Large intestine (tissue), 12 donors: ENCODE data around the gene CHST7. TPM values are rescaled to one million over a fixed set of nuclear protein-coding genes. Genes with fewer than 3 reads are reported as not detected.
"Not testable (repeated sequence)": the region's sequence is repeated elsewhere in the genome, so short reads cannot be mapped to it uniquely, and the experiment has no call there.

ENCODE experiments used
- DNase-seq, 2 donors: peaks; one replicate each; pipeline versions ENCODE4 v3.0.0 to v3.0.0-alpha.2; 2013
- H3K27ac ChIP-seq: one replicate; pipeline ENCODE4 v1.5.1; 2013; ENCODE audit warnings: low read length
- H3K27me3 ChIP-seq: 2 replicates; pipeline ENCODE4 v1.6.1; 2013; ENCODE audit warnings: low read length; ENCODE audit not compliant: control insufficient read depth, insufficient read depth
- H3K36me3 ChIP-seq: 2 replicates; pipeline ENCODE4 v1.6.1; 2013; ENCODE audit warnings: low read length; ENCODE audit not compliant: control insufficient read depth, insufficient read depth
- H3K4me1 ChIP-seq: one replicate; pipeline ENCODE4 v1.6.1; 2013; ENCODE audit warnings: low read length; ENCODE audit not compliant: control insufficient read depth, insufficient read depth
- H3K4me3 ChIP-seq: one replicate; pipeline ENCODE4 v1.5.1; 2013; ENCODE audit warnings: low read length
- H3K9me3 ChIP-seq: one replicate; pipeline ENCODE4 v1.6.1; 2013; ENCODE audit warnings: mild to moderate bottlenecking, low read depth, low read length, moderate library complexity; ENCODE audit not compliant: control insufficient read depth
- WGBS: methylation state at CpG from one replicate; pipeline ENCODE4 v1.1.5; 2013; ENCODE audit warnings: low lambda C conversion rate; ENCODE audit not compliant: insufficient coverage; 5-methylcytosine and 5-hydroxymethylcytosine counted together
- long read RNA-seq, 11 donors: transcript quantifications; one replicate each; lab custom pipeline, GENCODE V29; 2026
- polyA plus RNA-seq: library from polyadenylated mRNA; unstranded; fragments of 120-200 nt; gene quantifications from one replicate; pipeline ENCODE4 v1.2.1, GENCODE V29; 2013

The CHST7 gene, protein sequence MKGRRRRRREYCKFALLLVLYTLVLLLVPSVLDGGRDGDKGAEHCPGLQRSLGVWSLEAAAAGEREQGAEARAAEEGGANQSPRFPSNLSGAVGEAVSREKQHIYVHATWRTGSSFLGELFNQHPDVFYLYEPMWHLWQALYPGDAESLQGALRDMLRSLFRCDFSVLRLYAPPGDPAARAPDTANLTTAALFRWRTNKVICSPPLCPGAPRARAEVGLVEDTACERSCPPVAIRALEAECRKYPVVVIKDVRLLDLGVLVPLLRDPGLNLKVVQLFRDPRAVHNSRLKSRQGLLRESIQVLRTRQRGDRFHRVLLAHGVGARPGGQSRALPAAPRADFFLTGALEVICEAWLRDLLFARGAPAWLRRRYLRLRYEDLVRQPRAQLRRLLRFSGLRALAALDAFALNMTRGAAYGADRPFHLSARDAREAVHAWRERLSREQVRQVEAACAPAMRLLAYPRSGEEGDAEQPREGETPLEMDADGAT
- 1.1 TPM for polyA plus RNA-seq
- long read RNA-seq, donor 1, partial matches to known transcripts: 0 of 1 reads
- long read RNA-seq, donor 1, other reads (novel, unspliced or antisense): 0 of 1 reads
- long read RNA-seq, donor 2, partial matches to known transcripts: 0 of 1 reads
- long read RNA-seq, donor 2, other reads (novel, unspliced or antisense): 0 of 1 reads
- long read RNA-seq, donor 3, partial matches to known transcripts: 0 of 1 reads
- long read RNA-seq, donor 3, other reads (novel, unspliced or antisense): 0 of 1 reads
- long read RNA-seq, donor 4: 0 reads
- long read RNA-seq, donor 5, partial matches to known transcripts: 0 of 1 reads
- long read RNA-seq, donor 5, other reads (novel, unspliced or antisense): 0 of 1 reads
- long read RNA-seq, donor 6, partial matches to known transcripts: 0 of 1 reads
- long read RNA-seq, donor 6, other reads (novel, unspliced or antisense): 0 of 1 reads
- long read RNA-seq, donor 7, partial matches to known transcripts: 0 of 2 reads
- long read RNA-seq, donor 7, other reads (novel, unspliced or antisense): 0 of 2 reads
- long read RNA-seq, donor 8, partial matches to known transcripts: 0 of 3 reads
- long read RNA-seq, donor 8, other reads (novel, unspliced or antisense): 0 of 3 reads
- long read RNA-seq, donor 9: 0 reads
- long read RNA-seq, donor 10, partial matches to known transcripts: 0 of 1 reads
- long read RNA-seq, donor 10, other reads (novel, unspliced or antisense): 0 of 1 reads
- long read RNA-seq, donor 11, partial matches to known transcripts: 0 of 1 reads
- long read RNA-seq, donor 11, other reads (novel, unspliced or antisense): 0 of 1 reads

DNA sequence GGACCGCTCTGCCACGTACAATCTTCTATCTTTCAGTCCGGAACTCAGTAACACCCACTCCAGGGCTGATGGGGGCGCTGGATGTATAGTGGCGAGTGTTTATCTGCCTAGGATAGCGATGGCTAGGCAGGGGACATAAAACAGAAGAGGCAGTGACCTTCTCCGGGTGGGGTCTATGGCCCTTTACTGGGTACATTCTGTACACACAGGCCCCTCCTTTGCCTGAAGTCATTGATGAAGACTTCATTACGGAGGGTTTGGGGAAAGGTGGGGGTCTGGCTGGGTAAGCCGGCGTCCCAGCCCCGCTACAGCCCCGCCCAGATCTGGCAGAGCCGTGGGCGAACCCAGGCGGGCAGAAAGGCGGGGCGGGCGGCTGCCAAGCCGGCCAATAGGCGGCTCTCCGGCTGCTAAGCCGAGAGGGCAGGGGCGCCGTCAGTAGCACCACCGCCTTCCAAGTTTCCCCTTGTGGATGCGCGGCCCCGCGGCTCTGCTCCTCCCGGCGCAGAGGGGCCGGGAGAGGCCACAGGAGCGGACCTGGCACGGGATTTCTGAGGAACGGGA, at the start of gene CHST7:
Gene CHST7 (plus strand): TSS at position 435 of the 561 bp plus-strand sequence. CDS start 167 bp downstream, outside the sequence.
- WGBS: no CpG with 5 or more reads among the region's 35 CpGs
- no peaks in the 10 kb centered on the region for H3K9me3 ChIP-seq
- H3K4me3 ChIP-seq: peak within 1 kb of the TSS; percentile 39
- peaks cover 28% of the 10 kb centered on the region for H3K27me3 ChIP-seq
- no peaks in the 10 kb centered on the region for H3K36me3 ChIP-seq
- H3K4me1 ChIP-seq: peaks cover 4% of the 10 kb centered on the region
- H3K27ac ChIP-seq: no peak within 1 kb of the TSS
- DNase-seq: peak in 1 of 2 donors; percentile 35

- H3K27me3 ChIP-seq, H3K9me3 ChIP-seq, H3K36me3 ChIP-seq, DNase-seq, H3K4me3 ChIP-seq, H3K4me1 ChIP-seq, H3K27ac ChIP-seq: not testable (repeated sequence)
- no CpG with 5 or more reads among the region's 6 CpGs for WGBS
Measured at GRCh38 chrX:46528640-46529039, 44.9 kb upstream of the CHST7 start.

DNA sequence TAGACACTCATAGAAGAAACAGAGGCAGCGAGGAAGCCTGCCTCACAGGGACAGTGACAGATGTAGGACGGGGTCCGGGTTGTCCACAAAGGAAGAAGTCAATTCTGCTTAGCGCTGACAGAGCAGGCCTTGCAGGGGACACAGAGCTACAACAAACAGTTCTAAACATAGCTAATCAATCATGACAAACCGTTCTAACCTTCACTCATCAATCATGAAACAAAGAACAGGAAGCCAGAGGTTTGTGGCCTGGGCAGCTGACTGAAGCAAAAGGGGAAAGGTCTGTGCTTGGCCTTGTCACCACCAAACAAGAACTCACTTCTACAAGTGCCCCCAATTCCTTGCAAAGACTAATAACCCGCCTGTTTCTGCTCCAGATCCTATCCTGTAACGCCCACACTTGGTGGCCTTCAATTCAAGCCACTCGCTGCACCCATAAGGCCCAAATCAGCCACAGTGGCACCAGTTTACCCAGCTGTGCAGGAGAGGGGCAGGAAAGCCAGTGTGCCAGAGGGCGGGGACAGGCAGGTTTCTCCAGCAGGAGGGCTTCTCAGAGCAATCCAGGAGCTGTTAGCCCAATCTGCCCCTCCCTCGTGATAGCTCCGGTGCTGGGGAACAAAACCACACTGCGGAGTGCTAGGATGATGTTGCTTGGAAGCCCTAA, 43.7 kb upstream of the CHST7 start:
- not testable (repeated sequence) for DNase-seq, H3K36me3 ChIP-seq, H3K9me3 ChIP-seq, H3K4me3 ChIP-seq, H3K27ac ChIP-seq, H3K4me1 ChIP-seq, H3K27me3 ChIP-seq
- no CpG with 5 or more reads among the region's 12 CpGs for WGBS

DNA sequence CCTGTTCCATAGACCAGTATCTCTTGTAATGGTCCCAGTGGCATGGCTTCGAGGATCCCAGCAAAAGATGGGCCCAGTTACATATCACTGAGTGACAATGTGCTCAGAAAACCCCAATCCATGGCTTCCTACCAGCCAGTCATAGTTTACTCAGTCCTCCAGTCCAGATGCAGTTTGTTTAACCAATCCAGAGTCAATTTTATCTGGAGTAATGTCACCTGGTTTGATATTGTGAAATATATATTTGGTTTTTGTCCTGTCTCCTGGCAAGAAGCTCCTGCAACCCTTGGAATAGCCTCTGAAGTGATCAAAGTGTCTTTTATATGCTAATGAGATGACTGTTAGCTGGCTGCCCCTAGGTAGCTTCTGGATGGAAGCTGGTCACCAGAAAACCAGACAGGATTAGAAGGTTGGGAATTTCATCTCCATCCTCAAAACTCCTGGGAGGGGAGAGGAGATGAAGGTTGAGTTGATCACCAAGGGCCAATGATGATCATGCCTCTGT, 43.1 kb upstream of the CHST7 start:
- WGBS: no CpG with 5 or more reads among the region's 1 CpG
- H3K4me3 ChIP-seq, H3K27me3 ChIP-seq, H3K27ac ChIP-seq, DNase-seq, H3K36me3 ChIP-seq, H3K9me3 ChIP-seq, H3K4me1 ChIP-seq: not testable (repeated sequence)

DNA sequence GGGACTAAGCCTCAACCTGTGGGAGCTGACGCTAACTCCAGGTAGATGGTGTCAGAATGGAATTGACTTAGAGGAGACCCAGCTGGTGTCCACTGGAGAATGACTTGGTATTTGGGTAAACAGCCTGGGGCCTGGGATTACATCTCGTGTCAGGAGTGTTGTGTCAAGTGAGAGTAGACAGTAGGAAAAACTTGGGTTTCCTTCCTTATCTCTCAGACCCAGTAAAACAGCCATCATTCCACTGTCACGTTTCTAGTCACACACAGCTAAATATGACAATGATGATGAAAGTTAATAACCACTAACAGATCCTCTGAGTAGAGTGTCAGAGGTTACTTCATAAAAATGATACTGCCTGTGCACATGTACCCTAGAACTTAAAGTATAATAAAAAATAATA, 42.1 kb upstream of the CHST7 start:
- no CpG with 5 or more reads among the region's 3 CpGs for WGBS
- Histone ChIP-seq H3K27ac (no peak overlapping the region), H3K4me1 (no peaks in the 10 kb centered on the region), H3K27me3 (no peaks in the 10 kb centered on the region), H3K36me3 (no peaks in the 10 kb centered on the region), H3K9me3 (no peaks in the 10 kb centered on the region), H3K4me3 (no peak overlapping the region)
- DNase-seq: no peak

GRCh38 chrX:46543441-46543840, 30.1 kb upstream of the CHST7 start:
- Histone ChIP-seq H3K27me3 (no peaks in the 10 kb centered on the region), H3K27ac (no peak overlapping the region), H3K4me3 (no peak overlapping the region), H3K4me1 (no peaks in the 10 kb centered on the region), H3K9me3 (no peaks in the 10 kb centered on the region), H3K36me3 (no peaks in the 10 kb centered on the region)
- DNase-seq: no peak
- no CpG with 5 or more reads among the region's 2 CpGs for WGBS

DNA sequence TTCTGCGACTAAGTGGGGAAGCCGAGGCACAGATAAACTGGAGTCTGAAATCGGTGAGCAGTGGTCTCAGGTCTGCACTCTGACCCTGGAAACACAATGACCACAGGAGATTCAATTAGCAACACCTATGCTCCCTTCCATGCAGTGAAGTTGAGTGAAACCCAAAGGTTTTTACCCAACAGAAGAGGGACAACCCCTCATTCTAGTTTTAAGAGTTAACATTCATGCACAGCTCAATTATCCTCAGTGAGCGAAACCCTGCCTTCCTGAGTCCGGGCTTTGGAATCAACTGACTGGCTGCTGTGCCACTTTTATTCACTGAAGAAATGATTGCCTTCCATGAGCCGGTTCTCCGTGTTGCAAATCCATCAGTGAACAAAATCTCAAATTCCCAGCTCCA, 29.0 kb upstream of the CHST7 start:
- not testable (repeated sequence) for H3K27me3 ChIP-seq, H3K9me3 ChIP-seq, H3K4me1 ChIP-seq, DNase-seq, H3K36me3 ChIP-seq
- no CpG with 5 or more reads among the region's 7 CpGs for WGBS
- Histone ChIP-seq H3K4me3 (peak overlapping the region; percentile 91), H3K27ac (peak overlapping the region; percentile 86)

DNA sequence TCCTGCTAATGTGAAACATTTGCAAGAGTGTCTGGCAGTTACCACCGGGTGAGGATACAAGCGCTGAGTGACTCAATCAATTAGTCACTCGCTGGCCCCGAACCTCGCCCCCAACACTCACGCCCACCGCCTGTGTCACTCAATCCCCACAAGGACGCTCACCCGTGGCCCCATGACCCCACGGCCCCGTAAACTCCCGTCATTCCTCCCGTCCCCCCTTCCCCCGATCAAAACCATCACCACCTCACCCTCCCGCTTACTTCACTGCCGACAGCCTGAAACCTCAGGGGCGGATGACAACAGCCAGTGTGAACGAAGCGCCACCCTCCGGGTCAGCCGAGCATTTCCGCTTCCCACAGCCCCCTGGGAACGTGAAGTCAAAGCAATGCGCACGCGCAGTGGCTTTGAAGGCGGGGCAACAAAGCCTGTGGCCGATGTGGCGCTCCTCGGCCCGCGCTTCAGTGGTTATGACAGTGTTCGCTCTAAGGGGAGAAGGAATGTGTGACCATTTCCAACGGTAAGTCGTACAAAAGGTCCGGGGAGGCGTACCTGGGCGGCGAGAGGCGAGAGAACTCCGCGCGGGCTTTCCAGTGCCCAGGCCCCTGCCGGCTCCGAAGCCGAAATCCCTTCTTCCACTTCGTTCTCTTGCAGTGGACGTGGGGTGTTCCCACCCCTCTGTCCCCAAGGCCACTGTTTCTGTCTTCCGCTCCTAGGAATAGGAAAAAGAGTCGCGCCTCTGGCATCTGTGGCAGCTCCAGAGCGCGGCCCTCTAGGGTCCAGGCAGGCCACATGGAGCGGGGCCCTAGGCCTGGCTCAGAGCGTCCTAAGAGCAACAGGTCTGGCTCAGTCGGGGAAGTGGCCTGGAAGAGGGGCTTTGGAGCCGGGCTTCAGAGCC, 28.2 kb upstream of the CHST7 start, which contains the start of gene ZNF674:
Gene ZNF674 (minus strand): TSS at position 311 of the 895 bp plus-strand sequence. CDS start 3,334 bp downstream, outside the sequence.
- DNase-seq: peak; percentile 89 to 91
- WGBS: no CpG with 5 or more reads among the region's 57 CpGs
- Histone ChIP-seq H3K9me3 (no peaks in the 10 kb centered on the region), H3K4me1 (no peaks in the 10 kb centered on the region), H3K27me3 (no peaks in the 10 kb centered on the region), H3K4me3 (peak within 1 kb of the TSS; percentile 91), H3K36me3 (no peaks in the 10 kb centered on the region), H3K27ac (peak within 1 kb of the TSS; percentile 86)

GRCh38 chrX:46547857-46548256, 25.7 kb upstream of the CHST7 start:
- DNase-seq: no peak
- H3K4me3 ChIP-seq: no peak overlapping the region
- H3K36me3 ChIP-seq: no peaks in the 10 kb centered on the region
- no peaks in the 10 kb centered on the region for H3K4me1 ChIP-seq
- no peaks in the 10 kb centered on the region for H3K9me3 ChIP-seq
- H3K27ac ChIP-seq: no peak overlapping the region
- no CpG with 5 or more reads among the region's 6 CpGs for WGBS
- no peaks in the 10 kb centered on the region for H3K27me3 ChIP-seq
